ENCODE results near the gene SCP2.

GRCh38 chr1:52955129-52955970, 28.3 kb downstream of the SCP2 start:
- TF ChIP-seq CTCF (IDR thresholded peaks at IDR 0.05; ENCODE audit: insufficient read depth, low read length, poor library complexity, severe bottlenecking), result no peak
- TF ChIP-seq EZH2phosphoT487 (conservative IDR thresholded peaks at IDR 0.05; ENCODE audit: low read length), result no peak
